ENCODE data around the gene C11orf68. TPM values are rescaled to one million over a fixed set of nuclear protein-coding genes. Genes with fewer than 3 reads are reported as not detected.

C11orf68 gene
- total RNA-seq, 1 donor from 2014 or later, result 34.6 TPM

- Mint-ChIP-seq H3K4me3 (ENCODE audit: unreplicated experiment) (peak overlapping the region; percentile 95), H3K36me3 (ENCODE audit: low read depth, unreplicated experiment) (peaks cover 14% of the 10 kb centered on the region), H3K4me1 (ENCODE audit: low read depth, unreplicated experiment) (peaks cover 27% of the 10 kb centered on the region), H3K27ac (ENCODE audit: unreplicated experiment) (peak overlapping the region; percentile 77), H3K27me3 (ENCODE audit: low read depth, unreplicated experiment) (no peaks in the 10 kb centered on the region), H3K9me3 (ENCODE audit: unreplicated experiment) (no peaks in the 10 kb centered on the region)
- Histone ChIP-seq H3K27ac (ENCODE audit: low read depth, low read length) (peak overlapping the region; percentile 36), H3K9me3 (ENCODE audit: insufficient read depth, low read depth, low read length) (no peaks in the 10 kb centered on the region), H4K20me1 (ENCODE audit: insufficient read depth, low read length) (peaks cover 71% of the 10 kb centered on the region), H3K4me2 (ENCODE audit: low read length) (peak overlapping the region; percentile 89), H3K27me3 (ENCODE audit: insufficient read depth, low read length) (no peaks in the 10 kb centered on the region), H3K4me1 (ENCODE audit: insufficient read depth, low read length) (peaks cover 55% of the 10 kb centered on the region), H3K79me2 (ENCODE audit: insufficient read depth, low read length) (peaks cover 89% of the 10 kb centered on the region), H3K9ac (ENCODE audit: low read length) (peak overlapping the region; percentile 99), H3K4me3 (ENCODE audit: insufficient read depth, low read depth, low read length) (peak overlapping the region; percentile 48), H3K36me3 (ENCODE audit: insufficient read depth, low read length) (peaks cover 26% of the 10 kb centered on the region), H2AFZ (ENCODE audit: low read depth, low read length) (no peak overlapping the region)
- no peak for FAIRE-seq
- no peak for DNase-seq (ENCODE audit: low read depth)
- TF ChIP-seq EZH2 (IDR thresholded peaks at IDR 0.05; ENCODE audit: insufficient read depth, low read length) (no peak), CTCF (IDR thresholded peaks at IDR 0.05; ENCODE audit: insufficient read depth, low read depth, low read length) (no peak)
Measured at GRCh38 chr11:65897020-65897471, 21.8 kb downstream of the C11orf68 start.

GRCh38 chr11:65896034-65896999, 22.5 kb downstream of the C11orf68 start:
- H3K4me1 ChIP-seq (ENCODE audit: insufficient read depth, low read length), result peaks cover 57% of the 10 kb centered on the region
- no peak overlapping the region for H2AFZ ChIP-seq (ENCODE audit: low read depth, low read length)
- Mint-ChIP-seq H3K4me3 (ENCODE audit: unreplicated experiment) (peak overlapping the region; percentile 95), H3K4me1 (ENCODE audit: low read depth, unreplicated experiment) (peaks cover 24% of the 10 kb centered on the region), H3K36me3 (ENCODE audit: low read depth, unreplicated experiment) (peaks cover 14% of the 10 kb centered on the region), H3K9me3 (ENCODE audit: unreplicated experiment) (no peaks in the 10 kb centered on the region), H3K27ac (ENCODE audit: unreplicated experiment) (peak overlapping the region; percentile 43), H3K27me3 (ENCODE audit: low read depth, unreplicated experiment) (no peaks in the 10 kb centered on the region)
- H3K27me3 ChIP-seq (ENCODE audit: insufficient read depth, low read length), result no peaks in the 10 kb centered on the region
- H3K9ac ChIP-seq (ENCODE audit: low read length), result peak overlapping the region; percentile 54
- no peaks in the 10 kb centered on the region for H3K9me3 ChIP-seq (ENCODE audit: insufficient read depth, low read depth, low read length)
- H3K36me3 ChIP-seq (ENCODE audit: insufficient read depth, low read length), result peaks cover 26% of the 10 kb centered on the region
- no peak for FAIRE-seq
- peaks cover 79% of the 10 kb centered on the region for H4K20me1 ChIP-seq (ENCODE audit: insufficient read depth, low read length)
- peak overlapping the region; percentile 89 for H3K4me2 ChIP-seq (ENCODE audit: low read length)
- peak overlapping the region; percentile 36 for H3K27ac ChIP-seq (ENCODE audit: low read depth, low read length)
- TF ChIP-seq EZH2 (IDR thresholded peaks at IDR 0.05; ENCODE audit: insufficient read depth, low read length), result no peak
- TF ChIP-seq CTCF (IDR thresholded peaks at IDR 0.05; ENCODE audit: insufficient read depth, low read depth, low read length), result no peak
- no peak for DNase-seq (ENCODE audit: low read depth)
- peaks cover 91% of the 10 kb centered on the region for H3K79me2 ChIP-seq (ENCODE audit: insufficient read depth, low read length)
- H3K4me3 ChIP-seq (ENCODE audit: insufficient read depth, low read depth, low read length), result peak overlapping the region; percentile 48
